GM19397 (cell line): Measurements from ENCODE around the gene TH.

ENCODE experiments used
- ATAC-seq: cut with Tn5 transposase; IDR thresholded peaks from one replicate; pipeline ENCODE4 v1.9.1; 2021; ENCODE audit warnings: mild to moderate bottlenecking, moderate library complexity; ENCODE audit not compliant: unreplicated experiment

The TH gene

GRCh38 chr11:2115308-2115707 lies 56.3 kb downstream of the TH start:
- ATAC-seq, result no peak

- ATAC-seq, result no peak
Observed at GRCh38 chr11:2114430-2115241, 57.0 kb downstream of the TH start.
